ENCODE results near the gene GSTM2. TPM values are rescaled to one million over a fixed set of nuclear protein-coding genes. Genes with fewer than 3 reads are reported as not detected.

The GSTM2 gene
- total and polyA plus RNA-seq, 2 experiments from 2014 or later: 48.7 to 91.4 TPM

- H3K4me1 ChIP-seq (ENCODE audit: insufficient read depth): peaks cover 20% of the 10 kb centered on the region
- H3K9me2 ChIP-seq (replicated peaks; ENCODE audit: insufficient read depth): no peaks in the 10 kb centered on the region
- no peak overlapping the region for H3K27ac ChIP-seq
- TF ChIP-seq EZH2 (IDR thresholded peaks at IDR 0.05; ENCODE audit: borderline replicate concordance) (no peak), EZH2phosphoT487 (IDR thresholded peaks at IDR 0.05; ENCODE audit: low read depth, severe bottlenecking, unreplicated experiment) (no peak)
- TF ChIP-seq, protein P1, sequence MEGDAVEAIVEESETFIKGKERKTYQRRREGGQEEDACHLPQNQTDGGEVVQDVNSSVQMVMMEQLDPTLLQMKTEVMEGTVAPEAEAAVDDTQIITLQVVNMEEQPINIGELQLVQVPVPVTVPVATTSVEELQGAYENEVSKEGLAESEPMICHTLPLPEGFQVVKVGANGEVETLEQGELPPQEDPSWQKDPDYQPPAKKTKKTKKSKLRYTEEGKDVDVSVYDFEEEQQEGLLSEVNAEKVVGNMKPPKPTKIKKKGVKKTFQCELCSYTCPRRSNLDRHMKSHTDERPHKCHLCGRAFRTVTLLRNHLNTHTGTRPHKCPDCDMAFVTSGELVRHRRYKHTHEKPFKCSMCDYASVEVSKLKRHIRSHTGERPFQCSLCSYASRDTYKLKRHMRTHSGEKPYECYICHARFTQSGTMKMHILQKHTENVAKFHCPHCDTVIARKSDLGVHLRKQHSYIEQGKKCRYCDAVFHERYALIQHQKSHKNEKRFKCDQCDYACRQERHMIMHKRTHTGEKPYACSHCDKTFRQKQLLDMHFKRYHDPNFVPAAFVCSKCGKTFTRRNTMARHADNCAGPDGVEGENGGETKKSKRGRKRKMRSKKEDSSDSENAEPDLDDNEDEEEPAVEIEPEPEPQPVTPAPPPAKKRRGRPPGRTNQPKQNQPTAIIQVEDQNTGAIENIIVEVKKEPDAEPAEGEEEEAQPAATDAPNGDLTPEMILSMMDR (IDR thresholded peaks at IDR 0.05; ENCODE audit: poor library complexity): no peak
- DNase-seq (ENCODE audit: low spot score): no peak
- H4K20me1 ChIP-seq (ENCODE audit: insufficient read depth, poor library complexity, severe bottlenecking): no peaks in the 10 kb centered on the region
- 87% methylated on average over 2 of the region's 2 CpGs for WGBS (ENCODE audit: low lambda C conversion rate, missing lambda C conversion rate)
- no peak overlapping the region for H3K4me2 ChIP-seq
- H3K4me3 ChIP-seq: no peak overlapping the region
- no peaks in the 10 kb centered on the region for H3K9me3 ChIP-seq (ENCODE audit: low read depth)
- no peak overlapping the region for H2AFZ ChIP-seq
- H3K36me3 ChIP-seq (replicated peaks; ENCODE audit: insufficient read depth, low read depth): no peaks in the 10 kb centered on the region
- H3K27me3 ChIP-seq: no peaks in the 10 kb centered on the region
- H3K79me2 ChIP-seq: no peaks in the 10 kb centered on the region
Observed at GRCh38 chr1:109641861-109642260, 26.0 kb upstream of the GSTM2 start.

- DNase-seq (ENCODE audit: low spot score): no peak
- Histone ChIP-seq H3K36me3 (replicated peaks; ENCODE audit: insufficient read depth, low read depth) (no peaks in the 10 kb centered on the region), H3K4me3 (no peak overlapping the region), H4K20me1 (ENCODE audit: insufficient read depth, poor library complexity, severe bottlenecking) (no peaks in the 10 kb centered on the region), H3K79me2 (no peaks in the 10 kb centered on the region), H3K4me1 (ENCODE audit: insufficient read depth) (peaks cover 20% of the 10 kb centered on the region), H2AFZ (no peak overlapping the region), H3K9me3 (ENCODE audit: low read depth) (no peaks in the 10 kb centered on the region), H3K4me2 (no peak overlapping the region), H3K27me3 (no peaks in the 10 kb centered on the region), H3K27ac (no peak overlapping the region), H3K9me2 (replicated peaks; ENCODE audit: insufficient read depth) (no peaks in the 10 kb centered on the region)
- WGBS (ENCODE audit: low lambda C conversion rate, missing lambda C conversion rate): 74% methylated on average over 3 of the region's 3 CpGs
- TF ChIP-seq EZH2phosphoT487 (IDR thresholded peaks at IDR 0.05; ENCODE audit: low read depth, severe bottlenecking, unreplicated experiment) (no peak), EZH2 (IDR thresholded peaks at IDR 0.05; ENCODE audit: borderline replicate concordance) (no peak)
- TF ChIP-seq, protein P1 (IDR thresholded peaks at IDR 0.05; ENCODE audit: poor library complexity): no peak
Observed at GRCh38 chr1:109642626-109643025, 25.2 kb upstream of the GSTM2 start.

- no peak overlapping the region for H2AFZ ChIP-seq
- TF ChIP-seq EZH2 (IDR thresholded peaks at IDR 0.05; ENCODE audit: borderline replicate concordance) (no peak), EZH2phosphoT487 (IDR thresholded peaks at IDR 0.05; ENCODE audit: low read depth, severe bottlenecking, unreplicated experiment) (no peak)
- TF ChIP-seq, protein P1 (IDR thresholded peaks at IDR 0.05; ENCODE audit: poor library complexity): peak; percentile 84
- no peaks in the 10 kb centered on the region for H3K9me3 ChIP-seq (ENCODE audit: low read depth)
- peak overlapping the region; percentile 34 for H3K4me2 ChIP-seq
- no peaks in the 10 kb centered on the region for H3K36me3 ChIP-seq (replicated peaks; ENCODE audit: insufficient read depth, low read depth)
- H3K27ac ChIP-seq: no peak overlapping the region
- peaks cover 20% of the 10 kb centered on the region for H3K4me1 ChIP-seq (ENCODE audit: insufficient read depth)
- H3K9me2 ChIP-seq (replicated peaks; ENCODE audit: insufficient read depth): no peaks in the 10 kb centered on the region
- no peaks in the 10 kb centered on the region for H4K20me1 ChIP-seq (ENCODE audit: insufficient read depth, poor library complexity, severe bottlenecking)
- no peaks in the 10 kb centered on the region for H3K27me3 ChIP-seq
- H3K79me2 ChIP-seq: no peaks in the 10 kb centered on the region
- no peak overlapping the region for H3K4me3 ChIP-seq
- WGBS (ENCODE audit: low lambda C conversion rate, missing lambda C conversion rate): 47% methylated on average over 32 of the region's 32 CpGs
- DNase-seq (ENCODE audit: low spot score): peak; percentile 90
Observed at GRCh38 chr1:109643385-109644230, 24.2 kb upstream of the GSTM2 start.

Data from hepatocyte (in vitro differentiated cells).